Occipital lobe (tissue), 2 donors: ENCODE data around the gene YIPF5. TPM values are rescaled to one million over a fixed set of nuclear protein-coding genes. Genes with fewer than 3 reads are reported as not detected.
A peak's percentile ranks its signal among the peaks of the same experiment; 100 is the strongest.

Experiments used
- DNase-seq: peaks from one replicate; lab custom pipeline; 2025; lab: John Stamatoyannopoulos, UW
- total RNA-seq: library from RNA; depleted of rRNA; stranded (reverse); fragments of >200 nt; gene quantifications from one replicate; pipeline ENCODE4 v1.2.3, GENCODE V29; 2014

The YIPF5 gene
- 81.7 TPM for total RNA-seq

DNA sequence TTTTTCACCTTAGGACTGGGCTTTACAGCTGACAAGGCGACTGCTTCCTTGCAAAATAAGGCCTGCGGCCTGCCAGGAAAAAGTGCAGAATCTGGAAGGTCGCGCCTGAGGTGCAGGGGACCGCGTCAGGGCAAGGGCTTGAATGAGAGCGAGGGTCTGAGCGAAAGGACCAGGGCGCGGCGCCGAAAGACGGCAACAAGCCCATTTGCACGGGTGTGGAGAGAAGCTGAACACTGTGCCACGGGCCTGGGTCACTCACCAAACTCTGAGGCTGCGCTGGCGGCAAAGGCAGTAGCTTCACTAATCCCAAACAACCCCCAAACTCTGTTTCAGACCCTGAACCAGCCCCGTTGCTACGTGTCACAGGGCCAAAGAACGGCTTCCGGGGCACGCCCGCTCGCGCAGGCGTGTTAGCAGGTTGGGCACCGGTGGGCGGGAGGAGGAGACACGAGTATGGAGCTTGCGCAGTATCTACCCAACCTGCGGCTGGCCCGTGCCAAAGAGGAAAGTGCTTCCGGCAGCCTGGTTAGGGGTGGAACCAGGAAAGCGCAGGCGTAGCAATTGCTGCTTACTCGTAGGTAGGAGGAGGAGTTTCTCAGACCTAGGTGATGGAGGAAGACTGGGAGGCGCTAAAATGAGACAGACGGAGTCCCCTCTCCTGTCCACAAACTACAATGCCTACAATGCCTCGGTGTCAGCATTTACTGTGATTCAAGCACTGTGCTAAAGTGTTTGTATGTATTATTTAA, at the start of gene YIPF5, which contains the start of gene KCTD16:
Gene YIPF5 (minus strand): TSS at position 384 of the 749 bp plus-strand sequence. CDS start 704 bp downstream, outside the sequence.
Gene KCTD16 (plus strand): TSS at position 598 of the 749 bp plus-strand sequence.
- peak; percentile 95 for DNase-seq

DNA sequence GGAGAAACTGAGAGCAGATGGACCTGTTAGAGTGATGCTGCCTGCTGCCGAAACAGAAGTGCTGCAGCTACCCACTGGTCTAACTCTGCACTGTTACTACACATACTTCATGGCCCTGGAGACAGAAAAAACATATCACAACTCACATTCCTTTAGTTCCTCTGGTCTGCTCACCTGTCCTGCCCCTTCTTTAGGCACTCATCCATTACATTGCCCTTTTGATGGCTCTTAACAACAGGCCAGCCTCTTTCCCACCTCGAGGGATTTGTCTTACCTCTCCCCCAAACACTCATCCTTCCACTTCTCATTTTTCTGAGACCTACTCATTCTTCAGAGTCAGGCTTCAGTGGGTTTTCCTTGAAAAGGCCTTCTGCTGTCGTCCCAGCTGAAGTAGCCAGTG, 49.4 kb upstream of the YIPF5 start:
- no peak for DNase-seq

DNA sequence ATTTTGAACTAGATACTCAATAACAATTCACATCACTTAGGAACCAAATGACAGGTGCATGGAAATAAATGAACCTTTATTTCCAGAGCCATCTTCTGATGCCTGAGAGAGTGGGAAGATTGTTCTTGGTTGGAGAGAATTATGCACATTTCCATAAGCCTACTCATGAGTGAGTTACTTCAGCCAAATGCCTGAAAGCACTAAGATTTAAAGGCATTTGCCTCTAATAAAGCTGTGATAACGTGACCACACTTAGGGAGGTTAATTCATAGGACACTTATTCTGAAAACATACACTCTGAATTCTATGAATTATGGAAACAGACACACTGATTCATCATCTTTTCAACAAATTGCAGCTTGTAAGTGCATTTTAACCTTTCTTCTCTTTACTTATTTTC, 40.2 kb upstream of the YIPF5 start:
- DNase-seq: no peak

DNA sequence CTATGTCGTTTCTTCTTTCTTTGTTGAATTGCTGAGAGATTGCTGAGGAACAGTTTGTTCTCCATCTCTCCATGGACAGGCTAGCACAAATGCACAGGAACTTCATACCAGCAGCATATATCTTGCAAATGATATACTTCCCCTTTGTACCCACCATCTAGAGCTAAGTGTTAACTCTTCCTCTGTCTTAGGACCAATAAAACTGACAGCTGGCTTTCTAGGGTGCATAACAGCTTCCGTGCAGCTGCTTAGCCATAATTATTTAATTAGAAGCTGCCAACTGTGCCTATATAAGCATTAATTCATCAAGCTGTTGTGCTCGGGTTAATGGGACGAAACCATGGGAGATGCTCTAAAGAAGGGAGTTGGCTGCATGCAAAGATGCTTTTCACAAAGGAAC, 38.9 kb upstream of the YIPF5 start:
- DNase-seq: no peak

DNA sequence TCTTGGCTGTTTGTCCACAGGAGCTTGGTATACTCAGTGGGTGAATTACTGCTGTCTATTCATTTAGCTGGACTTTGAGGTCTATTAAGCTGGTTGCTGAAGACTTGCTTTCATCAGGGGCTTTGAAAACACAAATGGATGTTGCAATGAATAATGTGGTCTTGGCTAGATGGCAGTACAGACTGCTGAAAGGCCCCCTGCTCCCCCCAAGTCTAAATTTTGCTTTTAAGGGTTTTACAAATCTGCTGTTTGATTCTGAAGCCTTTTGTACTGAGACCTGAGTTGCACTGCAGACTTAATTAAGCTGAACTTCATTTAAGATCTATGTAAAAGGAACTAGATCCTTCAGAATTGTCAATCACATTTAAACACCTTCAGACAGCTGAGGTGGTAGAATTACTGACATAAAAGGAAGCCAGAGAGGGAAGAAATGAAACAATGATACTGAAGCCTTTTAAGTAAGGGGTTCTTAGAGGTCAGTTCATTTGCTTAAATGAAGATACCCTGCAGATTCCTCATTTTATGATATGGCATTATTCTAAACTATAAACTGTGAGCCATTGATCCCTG, 37.5 kb upstream of the YIPF5 start:
- DNase-seq: no peak

DNA sequence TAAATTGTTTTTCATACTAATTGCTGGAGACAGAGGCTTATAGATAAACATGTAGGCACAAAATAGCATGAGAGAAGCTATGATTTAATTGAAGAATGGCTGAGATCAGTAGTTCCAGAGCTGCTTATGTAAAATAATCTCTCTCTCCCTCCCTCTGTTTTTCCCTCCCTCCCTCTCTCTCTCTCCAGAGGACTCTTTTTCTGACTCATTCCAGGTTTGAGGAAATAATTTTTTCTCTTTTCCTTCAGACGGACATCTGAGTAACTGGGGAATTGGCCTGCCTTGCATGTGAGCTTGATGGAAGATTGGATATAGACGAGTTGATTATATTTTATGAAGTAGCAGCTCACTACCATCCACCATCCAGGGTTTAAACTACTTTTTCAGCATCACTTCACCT, 35.7 kb upstream of the YIPF5 start:
- DNase-seq: no peak

DNA sequence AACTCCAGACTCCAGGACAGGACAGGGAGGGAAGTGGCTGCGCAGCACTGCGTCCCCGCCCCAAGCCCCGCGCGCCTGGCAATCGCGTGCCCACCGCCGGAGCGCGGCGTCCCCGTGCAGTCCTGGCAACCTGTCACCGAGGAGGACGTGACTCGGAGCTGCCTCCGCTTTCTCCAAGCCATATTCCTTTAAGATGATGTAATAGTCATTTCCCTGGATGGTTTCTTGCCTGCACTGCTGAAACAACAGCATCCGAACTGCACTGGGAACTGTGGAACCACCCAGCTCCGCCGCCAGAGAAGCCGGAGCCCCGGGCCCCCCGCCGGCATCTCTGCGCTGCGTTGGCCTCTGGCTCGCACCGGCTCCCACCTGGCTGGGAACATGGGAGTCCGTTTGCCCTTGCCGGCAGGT, 34.7 kb upstream of the YIPF5 start:
- DNase-seq: no peak

DNA sequence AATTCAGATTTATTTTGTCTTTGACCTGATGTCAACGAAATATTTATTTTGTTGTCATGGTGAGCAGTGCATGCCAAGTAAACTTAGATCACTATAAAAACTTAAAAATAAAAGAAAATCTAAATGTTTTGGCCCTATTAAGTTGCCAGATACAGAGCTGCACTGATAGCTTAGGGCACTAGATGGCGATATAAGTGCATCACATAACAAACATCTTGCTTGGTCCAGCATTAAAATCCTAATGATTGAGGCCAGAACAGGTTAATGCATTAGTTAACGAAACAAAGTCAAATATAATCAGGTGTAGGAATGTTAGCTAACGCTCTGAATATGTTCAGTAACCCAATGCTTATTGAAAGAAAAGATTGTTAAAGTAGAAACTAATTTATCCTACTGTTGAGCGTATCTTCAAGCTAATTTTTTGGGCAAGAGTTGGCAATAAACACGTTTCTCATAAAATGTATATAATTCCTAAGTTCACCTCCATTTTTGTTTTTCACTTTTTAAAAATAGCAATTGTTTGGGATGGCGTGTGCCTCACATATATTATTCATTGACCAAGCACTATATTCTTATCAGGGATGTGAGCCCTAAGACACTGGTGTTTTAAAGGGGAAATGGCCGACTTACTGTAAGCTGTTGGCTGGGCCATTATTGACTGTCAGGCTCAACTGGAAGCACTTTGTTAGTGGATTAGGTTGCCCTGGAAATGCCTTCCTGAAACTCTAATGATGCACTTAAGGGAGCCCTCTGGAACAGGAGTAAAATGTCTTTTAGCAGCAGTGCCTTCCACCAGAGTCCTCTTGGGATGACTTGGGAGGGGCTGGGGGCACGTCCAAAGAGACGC, 33.5 kb upstream of the YIPF5 start:
- DNase-seq: no peak

DNA sequence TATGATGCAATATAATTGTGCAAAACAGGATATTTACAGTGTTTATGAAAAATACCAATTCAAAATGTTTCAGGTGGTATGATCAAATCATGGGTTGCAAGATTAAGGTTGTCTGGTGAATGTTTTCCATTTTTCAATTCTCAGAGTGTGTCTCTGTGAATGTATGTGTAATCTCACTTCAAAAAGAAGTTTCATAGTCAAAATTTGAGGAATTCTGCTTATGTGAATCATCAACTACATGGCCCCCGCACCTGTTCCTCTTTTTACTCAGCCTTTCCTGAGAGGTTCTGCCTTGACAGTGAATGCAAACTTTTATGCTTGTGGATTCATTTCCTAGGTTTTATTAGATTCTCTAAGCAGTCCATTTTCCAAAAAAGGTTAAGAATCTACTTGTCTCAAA, 32.3 kb upstream of the YIPF5 start:
- DNase-seq: no peak

DNA sequence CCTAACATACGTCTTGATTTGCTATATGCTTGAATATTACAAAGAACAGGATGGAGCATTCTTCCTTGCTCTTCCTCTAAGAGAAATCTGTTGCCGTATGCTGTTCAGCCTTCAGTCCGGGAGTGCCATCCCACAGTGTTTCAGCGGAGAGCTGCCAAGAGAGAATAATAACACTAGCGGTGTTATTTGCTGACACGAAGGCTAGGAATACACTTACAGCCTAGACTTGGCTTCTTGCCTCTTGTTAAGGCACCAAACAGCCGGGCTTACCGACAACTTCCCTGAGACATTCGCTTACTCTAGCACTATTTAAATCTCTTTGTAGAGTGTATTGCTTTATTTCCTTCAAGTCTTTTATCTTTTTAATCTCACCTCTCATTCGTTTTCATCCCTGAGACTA, 31.6 kb upstream of the YIPF5 start:
- no peak for DNase-seq

DNA sequence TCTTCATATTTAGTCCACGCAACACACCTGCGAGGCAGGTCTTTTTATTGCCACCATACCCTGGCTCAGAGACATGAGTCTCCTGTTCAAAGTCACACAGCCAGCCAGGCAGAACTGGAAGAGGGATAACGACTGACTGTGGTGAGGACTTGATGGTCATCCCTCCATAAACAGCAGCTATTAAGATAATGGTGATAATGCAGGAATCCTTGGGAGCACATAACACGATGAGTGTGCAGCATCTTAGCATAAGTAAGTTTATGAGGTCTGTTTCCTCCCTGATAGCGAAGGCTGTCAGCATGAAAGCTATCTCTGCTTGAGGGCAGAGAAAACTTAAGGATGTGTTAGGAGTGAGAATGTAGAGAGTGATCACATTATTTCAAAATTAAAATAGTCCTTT, 31.1 kb upstream of the YIPF5 start:
- no peak for DNase-seq

DNA sequence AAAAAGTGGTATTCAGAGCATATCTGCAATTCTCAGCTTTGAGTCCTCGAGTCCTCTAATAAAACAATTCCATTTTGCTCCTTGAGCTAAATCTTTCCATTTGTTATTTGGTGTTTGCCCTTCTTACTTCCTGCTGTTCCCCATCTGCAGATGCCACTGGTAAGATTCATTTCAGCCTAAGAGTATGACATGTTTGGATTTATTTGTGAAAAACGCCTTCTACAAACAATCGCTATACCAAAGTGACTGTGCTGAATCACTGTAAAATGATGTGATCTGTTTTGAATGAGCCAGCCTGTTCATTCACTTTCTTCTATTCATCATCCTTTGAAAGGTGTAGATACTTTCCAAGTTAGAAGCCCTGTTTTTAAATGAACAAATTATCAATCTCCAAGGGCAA, 27.9 kb upstream of the YIPF5 start:
- DNase-seq: no peak

DNA sequence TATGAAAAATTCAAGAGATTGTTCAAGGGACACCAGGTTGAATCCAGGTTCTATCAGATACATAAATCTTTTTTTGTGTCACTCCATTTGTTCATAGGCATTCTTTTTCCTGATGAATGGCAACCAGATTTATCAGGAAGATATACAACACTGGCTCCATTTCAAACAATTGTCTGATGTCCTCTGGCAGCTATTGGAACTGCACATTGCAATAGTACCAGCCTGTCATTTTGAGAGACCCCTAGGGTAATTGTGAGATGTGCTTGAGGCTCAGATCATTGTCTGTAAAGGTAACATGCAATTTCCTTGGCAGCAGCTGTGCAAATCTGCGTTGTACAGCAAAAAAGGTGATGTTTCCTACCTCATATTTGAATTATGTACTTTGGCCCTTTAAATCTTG, 26.2 kb upstream of the YIPF5 start:
- no peak for DNase-seq

DNA sequence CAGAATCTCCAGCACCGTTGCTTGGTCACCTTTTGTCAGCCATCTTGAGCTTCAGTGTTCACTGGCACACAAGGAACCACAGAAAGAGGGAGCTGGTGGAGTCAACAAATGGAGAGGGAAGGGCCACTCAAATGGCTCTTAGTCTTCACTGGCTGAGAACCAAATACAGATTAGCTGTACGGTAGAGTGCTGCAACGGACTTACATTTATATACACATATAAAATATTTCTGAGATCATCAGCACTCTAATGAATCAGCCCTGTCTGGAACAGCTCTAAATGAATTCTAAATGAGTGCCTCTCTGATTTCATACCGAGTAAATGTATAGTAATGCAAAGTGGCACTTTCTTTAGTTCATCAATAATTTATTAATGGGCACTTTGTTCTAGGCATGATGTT, 25.0 kb upstream of the YIPF5 start:
- no peak for DNase-seq

DNA sequence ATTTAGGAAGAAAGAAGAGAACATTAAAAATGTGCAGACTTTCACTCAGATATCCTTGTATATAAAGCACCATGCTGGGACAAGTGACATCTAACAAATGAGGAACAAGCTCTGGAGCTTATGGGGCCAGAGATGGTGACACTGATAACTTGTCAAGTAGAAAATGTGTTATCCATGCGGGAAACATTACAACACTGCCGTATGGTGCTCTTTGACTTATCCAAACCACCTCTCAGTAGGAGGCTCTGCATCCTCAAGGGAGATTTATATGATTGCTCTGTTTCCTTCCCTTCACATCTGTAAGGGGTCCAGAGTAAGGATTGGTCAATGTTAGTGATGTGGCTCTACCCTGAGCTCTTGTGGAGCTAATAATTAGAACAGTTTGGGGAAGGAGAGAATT, 23.7 kb upstream of the YIPF5 start:
- no peak for DNase-seq

DNA sequence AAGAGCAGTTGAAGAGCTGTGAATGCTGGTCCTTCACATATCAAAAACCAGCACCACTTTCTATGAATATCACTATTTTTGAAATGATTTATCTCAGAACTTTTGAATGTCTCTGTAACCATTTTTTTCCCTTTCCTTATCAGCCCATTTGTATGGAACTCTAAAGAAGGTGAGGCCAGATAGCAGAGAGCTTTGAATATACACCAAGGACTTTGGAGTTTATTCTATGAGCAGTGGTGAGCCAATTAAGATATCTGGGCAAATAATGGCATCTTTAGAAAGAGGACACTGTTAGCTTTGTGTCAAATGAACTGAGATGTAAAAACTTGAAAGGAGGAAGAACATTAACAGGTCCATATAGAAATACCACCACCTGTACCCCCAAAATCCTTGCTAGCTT, 22.2 kb upstream of the YIPF5 start:
- no peak for DNase-seq

DNA sequence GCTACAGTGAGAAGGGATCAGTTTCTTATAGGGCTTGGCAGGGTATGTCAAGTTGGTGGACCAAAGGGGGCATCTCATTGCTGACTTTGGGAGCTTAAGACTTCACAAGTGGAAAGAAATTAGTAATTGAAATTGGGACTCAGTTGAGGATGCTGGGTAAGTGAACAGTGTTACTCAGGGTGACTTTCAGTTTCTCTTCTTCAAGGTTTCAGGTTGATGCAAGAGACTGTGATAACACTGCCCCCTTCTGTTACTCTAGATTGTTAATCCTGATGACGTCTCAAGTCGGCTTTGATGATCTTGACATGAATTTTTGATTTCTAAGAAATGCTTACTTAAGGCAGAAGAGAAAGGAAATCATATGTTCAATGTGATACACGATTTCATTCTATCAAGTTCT, 21.5 kb upstream of the YIPF5 start:
- DNase-seq: no peak

DNA sequence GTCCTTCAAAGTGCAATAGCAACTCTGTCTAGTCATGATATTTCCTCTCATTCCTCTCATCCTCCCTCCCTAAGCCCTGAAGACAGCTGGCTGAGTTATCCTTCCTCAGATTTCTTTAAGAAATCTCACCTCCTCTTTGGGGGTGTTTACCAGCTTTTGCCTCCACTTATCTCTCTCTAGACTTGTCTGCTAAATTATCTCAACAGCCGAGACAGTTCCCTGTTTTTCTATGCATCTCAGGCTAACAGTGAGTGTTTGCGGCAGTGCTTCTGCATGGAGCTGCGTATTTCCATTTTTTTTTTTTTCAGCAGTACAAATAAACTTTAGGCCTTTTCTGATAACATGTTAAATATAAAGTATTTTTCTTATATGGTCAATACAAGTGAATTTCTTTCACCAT, 21.1 kb upstream of the YIPF5 start:
- no peak for DNase-seq

DNA sequence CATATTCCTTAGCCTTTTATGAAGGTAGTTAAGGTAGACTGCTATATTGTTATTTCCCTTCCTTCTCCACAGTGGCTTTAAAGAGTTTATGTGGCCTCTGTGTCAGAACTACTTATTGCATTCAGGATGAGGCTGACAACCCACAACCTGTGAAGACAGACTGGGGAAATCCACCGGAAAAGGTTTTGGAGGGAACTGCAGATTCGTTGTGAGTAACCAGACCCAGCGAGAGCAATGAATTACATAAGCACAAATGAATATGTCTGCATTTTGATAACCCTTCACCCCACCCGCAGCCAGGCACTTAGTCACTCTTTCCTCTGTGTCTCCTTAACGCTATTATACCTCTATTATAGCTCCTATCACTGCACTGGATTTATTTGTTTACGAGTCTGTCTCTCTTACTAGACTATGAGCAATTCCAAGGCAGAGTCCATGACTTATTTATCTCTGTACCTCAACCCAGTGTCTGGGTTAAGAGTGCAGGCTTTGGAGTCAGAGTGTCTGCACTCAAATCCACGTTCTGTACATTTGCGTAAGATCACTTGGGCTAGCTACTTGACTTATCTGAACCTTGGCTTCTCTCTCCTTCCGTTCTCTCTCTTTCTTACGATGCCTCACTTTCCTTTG, 19.5 kb upstream of the YIPF5 start:
- DNase-seq: no peak

DNA sequence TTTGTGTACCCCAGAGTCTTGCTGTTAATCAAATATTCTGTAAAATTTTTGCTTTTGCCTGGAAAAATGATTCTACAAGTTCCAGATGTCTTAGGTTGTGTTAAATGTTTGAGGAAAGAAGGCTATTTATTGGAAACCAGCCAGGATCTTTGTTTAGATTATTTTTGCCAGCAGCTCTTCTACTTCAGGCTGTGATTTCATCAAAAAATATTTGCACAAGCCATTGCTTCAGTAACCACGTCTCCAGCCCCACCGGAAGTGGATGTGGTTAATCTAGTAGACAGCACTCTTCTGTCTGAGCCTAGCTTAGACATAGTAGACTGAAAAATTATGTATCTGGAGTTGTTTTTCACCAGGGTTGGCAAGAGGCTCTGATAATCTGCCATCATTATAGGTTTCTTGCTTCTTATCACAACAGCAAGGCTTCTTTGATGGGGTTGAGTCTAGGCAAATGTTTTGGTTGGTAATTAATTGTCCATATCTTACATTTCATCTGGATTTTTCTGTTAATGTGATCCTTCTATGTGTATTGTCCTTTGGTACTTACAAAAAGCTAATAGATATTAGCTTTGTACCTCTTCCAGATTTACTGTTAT, 17.3 kb upstream of the YIPF5 start:
- no peak for DNase-seq

DNA sequence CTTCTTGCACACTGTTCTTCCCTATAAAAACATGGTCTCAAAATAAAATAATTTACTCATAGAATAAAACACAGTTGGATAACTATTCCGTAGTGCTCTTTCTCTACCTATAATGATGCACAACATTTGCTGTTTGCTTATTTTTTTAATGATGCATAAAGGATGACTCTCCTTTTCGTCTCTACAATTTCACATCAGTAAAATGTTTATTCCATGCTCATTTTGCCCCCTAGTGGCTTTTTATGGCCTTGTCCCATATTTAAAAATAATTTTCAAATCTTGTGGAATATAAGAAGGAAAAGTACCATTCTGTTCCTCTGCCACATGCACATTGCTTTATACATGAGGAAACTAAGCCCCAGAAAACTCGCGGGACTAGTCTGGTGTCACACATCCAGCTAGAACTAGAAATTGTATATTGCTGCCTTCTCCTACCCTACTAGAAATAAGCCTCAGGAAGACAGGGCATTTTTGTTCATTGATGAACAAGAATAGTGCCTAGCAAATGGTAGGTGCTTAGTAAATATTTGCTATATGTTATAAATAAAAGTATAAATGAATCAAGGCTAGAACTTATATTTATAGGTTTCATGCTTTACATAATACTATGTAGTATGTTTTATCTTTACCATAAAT, 12.9 kb upstream of the YIPF5 start:
- DNase-seq: no peak
